GM12874 (cell line): ENCODE data around the gene YAF2.

Source experiments
- TF ChIP-seq, protein P1 (sequence below): IDR thresholded peaks from 2 replicates; pipeline ENCODE4 v1.5.1; 2011; ENCODE audit warnings: low read depth, mild to moderate bottlenecking, control low read depth, low read length, moderate library complexity; ENCODE audit not compliant: insufficient read depth

Gene YAF2

DNA sequence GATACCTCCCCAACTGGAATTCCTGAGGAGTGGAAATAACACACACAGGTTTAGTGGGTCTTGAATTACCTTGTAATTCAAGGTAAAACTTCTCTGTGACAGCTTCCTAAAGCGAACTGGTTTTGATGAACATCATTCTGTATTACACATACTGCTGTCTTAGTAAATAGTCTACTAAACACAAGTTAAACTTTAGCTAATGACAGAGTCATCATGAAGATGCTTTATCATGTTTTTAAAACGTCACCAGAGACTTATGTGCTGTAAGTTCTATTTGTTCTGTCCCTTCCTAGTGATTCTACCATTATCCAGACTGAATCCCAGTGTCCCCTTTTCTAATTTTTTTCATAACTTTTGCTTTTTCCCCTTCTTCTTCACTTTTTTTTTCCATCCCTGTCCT is 81.8 kb downstream of the YAF2 start:
- TF ChIP-seq, protein P1, sequence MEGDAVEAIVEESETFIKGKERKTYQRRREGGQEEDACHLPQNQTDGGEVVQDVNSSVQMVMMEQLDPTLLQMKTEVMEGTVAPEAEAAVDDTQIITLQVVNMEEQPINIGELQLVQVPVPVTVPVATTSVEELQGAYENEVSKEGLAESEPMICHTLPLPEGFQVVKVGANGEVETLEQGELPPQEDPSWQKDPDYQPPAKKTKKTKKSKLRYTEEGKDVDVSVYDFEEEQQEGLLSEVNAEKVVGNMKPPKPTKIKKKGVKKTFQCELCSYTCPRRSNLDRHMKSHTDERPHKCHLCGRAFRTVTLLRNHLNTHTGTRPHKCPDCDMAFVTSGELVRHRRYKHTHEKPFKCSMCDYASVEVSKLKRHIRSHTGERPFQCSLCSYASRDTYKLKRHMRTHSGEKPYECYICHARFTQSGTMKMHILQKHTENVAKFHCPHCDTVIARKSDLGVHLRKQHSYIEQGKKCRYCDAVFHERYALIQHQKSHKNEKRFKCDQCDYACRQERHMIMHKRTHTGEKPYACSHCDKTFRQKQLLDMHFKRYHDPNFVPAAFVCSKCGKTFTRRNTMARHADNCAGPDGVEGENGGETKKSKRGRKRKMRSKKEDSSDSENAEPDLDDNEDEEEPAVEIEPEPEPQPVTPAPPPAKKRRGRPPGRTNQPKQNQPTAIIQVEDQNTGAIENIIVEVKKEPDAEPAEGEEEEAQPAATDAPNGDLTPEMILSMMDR, result no peak

DNA sequence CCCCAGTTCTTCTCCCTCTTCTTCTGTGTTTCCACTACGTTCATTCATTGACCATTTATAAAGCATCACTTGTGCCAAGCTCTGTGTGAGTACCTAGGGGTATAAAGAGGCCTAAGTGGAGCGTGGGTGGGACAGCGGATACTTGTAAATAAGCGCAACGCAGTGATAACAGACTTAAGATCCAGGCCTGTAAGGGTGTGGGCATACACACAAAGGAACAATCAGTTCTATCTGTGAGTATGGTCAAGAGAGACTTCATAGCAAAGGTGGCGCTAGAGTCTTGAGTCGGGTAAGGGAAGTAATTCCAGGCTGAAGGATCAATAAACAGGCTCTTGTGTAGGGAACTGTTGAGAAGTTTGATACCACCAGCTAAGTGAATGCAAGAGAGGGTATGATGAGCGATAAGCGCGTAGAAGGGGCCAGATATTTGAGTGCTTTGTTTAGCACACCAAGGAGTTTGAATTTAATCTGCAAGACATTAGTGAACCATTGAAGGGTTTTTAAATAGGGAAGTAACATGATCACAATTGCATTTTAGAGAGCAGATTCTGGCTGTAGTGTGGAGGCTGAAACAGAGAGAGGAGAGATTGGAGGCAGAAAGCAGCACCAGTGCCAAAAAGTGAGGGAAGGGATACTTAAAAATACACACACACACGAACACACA is 92.4 kb downstream of the YAF2 start:
- TF ChIP-seq, protein P1, result 0 out of 2 replicates have a peak, but pooled peaks have one; percentile 1

DNA sequence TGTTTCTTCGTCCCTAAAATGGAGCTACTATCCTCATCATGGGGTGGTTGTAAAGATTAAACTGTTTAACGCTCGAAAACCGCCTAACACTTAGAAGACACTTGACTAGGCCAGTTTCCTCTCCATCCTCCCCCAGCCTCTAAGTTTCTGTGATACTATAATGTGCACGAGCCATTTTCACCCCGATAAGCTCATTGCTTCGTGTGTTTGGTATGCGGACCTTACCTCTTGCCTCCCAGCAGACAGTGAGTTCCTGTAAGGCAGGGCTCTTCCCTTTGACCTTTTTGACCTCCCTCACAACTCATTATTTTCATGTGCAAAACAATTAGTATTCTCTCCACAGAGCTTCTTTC is 92.9 kb downstream of the YAF2 start:
- TF ChIP-seq, protein P1, result no peak

DNA sequence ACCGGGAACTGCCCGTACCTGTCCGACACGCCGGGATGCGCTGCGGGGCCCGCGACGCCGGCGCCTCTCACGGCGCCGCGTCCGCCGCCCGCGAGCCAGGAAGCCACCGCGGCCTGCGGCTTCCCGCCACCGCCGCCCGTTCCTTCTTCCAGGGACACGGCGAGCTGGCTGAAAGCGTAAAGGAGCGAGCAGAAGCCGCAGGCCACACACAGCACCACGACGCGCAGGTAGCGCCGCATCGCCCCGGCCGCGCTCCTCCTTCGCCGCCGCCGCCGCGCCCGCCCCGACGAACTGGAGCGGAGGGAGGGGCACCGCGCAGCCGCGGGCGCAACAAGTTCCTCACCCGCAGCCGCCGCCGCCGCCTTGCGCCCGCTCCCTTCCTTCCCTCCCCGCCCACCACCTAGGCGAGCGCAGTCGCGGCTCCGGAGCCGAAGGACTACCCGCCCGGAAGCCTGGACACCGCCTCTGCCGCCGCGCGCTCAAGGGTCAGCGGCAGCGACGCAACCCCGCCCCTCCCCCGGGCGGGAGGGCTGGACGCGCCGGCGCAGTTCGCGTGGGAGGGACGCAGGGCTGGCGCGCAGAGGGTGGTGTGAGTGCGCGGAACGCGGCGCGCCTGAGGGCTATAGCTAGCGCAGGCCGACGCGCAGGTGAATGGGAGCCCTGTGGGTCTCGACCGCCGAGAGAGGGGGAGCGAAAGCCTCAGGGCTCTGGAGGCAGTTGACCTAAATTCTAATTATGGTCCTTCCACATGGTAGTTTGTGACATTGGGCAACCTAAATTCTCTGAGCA is 93.4 kb downstream of the YAF2 start, which contains the start of gene GXYLT1:
GXYLT1 (minus strand) TSS at position 467 of the 789 bp plus-strand sequence; CDS start at position 239, 228 bp downstream.
- TF ChIP-seq, protein P1, result no peak

DNA sequence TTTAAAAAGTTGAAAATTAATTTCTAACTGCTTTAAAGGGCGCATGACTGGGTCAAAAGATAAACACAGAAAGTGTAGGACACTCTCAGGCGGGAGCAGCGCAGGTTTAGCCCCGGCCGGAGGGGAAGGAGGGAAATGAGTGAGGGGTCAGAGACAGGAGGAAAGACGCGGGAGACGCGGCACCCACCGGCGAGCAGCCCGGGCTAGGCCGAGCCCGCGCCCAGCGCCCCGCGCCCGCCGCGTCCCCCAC is 94.0 kb downstream of the YAF2 start:
- TF ChIP-seq, protein P1, result no peak

DNA sequence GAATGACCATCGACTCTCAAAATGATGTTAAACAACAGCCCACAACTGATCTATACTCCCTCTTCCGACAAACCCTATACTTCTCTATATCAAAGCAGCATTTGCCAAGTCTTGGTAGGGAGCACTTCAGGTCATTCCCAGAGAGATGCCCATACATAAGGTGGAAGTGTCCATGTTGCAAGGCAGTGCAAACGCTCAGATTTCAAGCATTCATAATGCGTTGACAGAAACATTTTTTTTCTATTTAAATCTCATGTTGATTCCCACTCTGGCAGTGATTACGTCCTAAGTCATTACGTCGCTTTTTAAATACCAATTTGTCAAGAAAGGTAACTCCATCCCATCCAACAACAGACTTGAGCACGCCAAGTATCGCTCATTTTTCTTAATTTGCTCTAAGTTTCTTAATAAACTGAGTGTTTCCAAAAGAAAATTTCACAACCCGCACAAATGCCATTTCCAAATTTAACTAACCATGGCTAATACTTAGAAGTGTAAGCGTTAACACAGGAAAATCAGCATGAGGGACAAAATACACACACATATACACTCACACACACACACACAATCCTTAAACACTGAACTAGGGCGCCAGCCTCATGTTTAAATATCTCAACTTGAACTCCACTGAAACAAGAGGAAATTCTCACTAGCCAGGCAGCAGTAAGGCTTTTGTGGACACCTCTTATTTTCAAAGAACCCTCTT is 94.4 kb downstream of the YAF2 start:
- TF ChIP-seq, protein P1, result no peak

DNA sequence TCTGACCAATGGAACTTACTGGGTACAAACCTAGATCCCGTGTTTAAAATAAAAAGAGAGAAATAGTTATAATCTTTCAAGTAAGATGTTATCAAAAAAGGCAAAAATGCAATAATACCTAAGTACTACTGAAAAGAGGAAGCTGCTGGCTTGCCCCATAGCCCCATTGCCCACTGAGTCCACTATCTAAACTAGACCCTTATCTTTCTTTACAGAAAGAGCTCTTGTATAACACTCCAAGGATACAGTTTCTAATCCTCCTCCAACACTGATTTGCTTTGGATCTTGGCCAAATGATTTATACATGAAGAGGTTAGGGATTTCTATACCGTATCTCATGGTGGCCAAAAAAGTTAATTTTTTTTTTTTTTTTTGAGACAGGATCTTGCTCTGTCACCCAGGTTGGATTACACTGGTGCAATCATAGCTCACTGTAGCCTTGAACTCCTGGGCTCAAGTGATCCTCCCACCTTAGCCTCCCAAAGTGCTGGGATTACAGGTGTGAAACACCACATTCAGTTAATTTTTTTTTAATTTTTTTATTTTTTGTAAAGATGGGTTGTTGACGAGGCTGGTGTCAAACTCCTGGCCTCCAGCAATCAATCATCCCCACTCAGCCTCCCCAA is 96.0 kb downstream of the YAF2 start:
- TF ChIP-seq, protein P1, result no peak
